ENCODE data around the gene AP4M1.
A peak's percentile ranks its signal among the peaks of the same experiment; 100 is the strongest.

AP4M1 gene

GRCh38 chr7:100087055-100087750 is 14.2 kb upstream of the AP4M1 start:
- peak; percentile 82 for DNase-seq (ENCODE audit: low spot score)

- DNase-seq (ENCODE audit: low spot score): no peak
Measured at GRCh38 chr7:100088095-100088620, 13.3 kb upstream of the AP4M1 start.

GRCh38 chr7:100088621-100089457 is 12.6 kb upstream of the AP4M1 start, which contains the start of gene COPS6:
Gene COPS6, plus strand, starts transcription at chr7:100088969. Its CDS starts 22 bp downstream, at chr7:100088991.
- peak; percentile 91 for DNase-seq (ENCODE audit: low spot score)

GRCh38 chr7:100089458-100090196 is 11.8 kb upstream of the AP4M1 start:
- no peak for DNase-seq (ENCODE audit: low spot score)

- no peak for DNase-seq (ENCODE audit: low spot score)
Measured at GRCh38 chr7:100090527-100091410, 10.7 kb upstream of the AP4M1 start.

- DNase-seq (ENCODE audit: low spot score): no peak
Measured at GRCh38 chr7:100091411-100092181, 9.8 kb upstream of the AP4M1 start.

- no peak for DNase-seq (ENCODE audit: low spot score)
Measured at GRCh38 chr7:100093054-100093453, 8.4 kb upstream of the AP4M1 start.

GRCh38 chr7:100093498-100093897 is 7.9 kb upstream of the AP4M1 start:
- no peak for DNase-seq (ENCODE audit: low spot score)

- no peak for DNase-seq (ENCODE audit: low spot score)
Measured at GRCh38 chr7:100093925-100094486, 7.4 kb upstream of the AP4M1 start.

GRCh38 chr7:100095289-100095688 is 6.2 kb upstream of the AP4M1 start:
- DNase-seq (ENCODE audit: low spot score): no peak

GRCh38 chr7:100095704-100096103 is 5.7 kb upstream of the AP4M1 start:
- DNase-seq (ENCODE audit: low spot score): no peak

- no peak for DNase-seq (ENCODE audit: low spot score)
Measured at GRCh38 chr7:100098913-100099312, 2.5 kb upstream of the AP4M1 start.

- DNase-seq (ENCODE audit: low spot score): no peak
Measured at GRCh38 chr7:100099452-100099851, 2.0 kb upstream of the AP4M1 start.

- peak; percentile 97 for DNase-seq (ENCODE audit: low spot score)
Measured at GRCh38 chr7:100100420-100101015, 925 bp upstream of the AP4M1 start.

- no peak for DNase-seq (ENCODE audit: low spot score)
Measured at GRCh38 chr7:100102950-100103840, 1.8 kb downstream of the AP4M1 start.

GRCh38 chr7:100105534-100105933 is 4.1 kb downstream of the AP4M1 start:
- no peak for DNase-seq (ENCODE audit: low spot score)

GRCh38 chr7:100106633-100107032 is 5.2 kb downstream of the AP4M1 start:
- no peak for DNase-seq (ENCODE audit: low spot score)

GRCh38 chr7:100107125-100107737 is 5.8 kb downstream of the AP4M1 start:
- no peak for DNase-seq (ENCODE audit: low spot score)

Measured in GM03348 (cell line).